ENCODE results near the gene NELL2. TPM values are rescaled to one million over a fixed set of nuclear protein-coding genes. Genes with fewer than 3 reads are reported as not detected.
"Not testable (repeated sequence)": the region's sequence is repeated elsewhere in the genome, so short reads cannot be mapped to it uniquely, and the experiment has no call there.

Gene NELL2
- total and polyA plus RNA-seq, 10 of the 15 experiments (the other 5 are each of a cell fraction or from before 2014, with no cell fraction given): 0.27 to 2.3 (median 0.76) TPM

DNA sequence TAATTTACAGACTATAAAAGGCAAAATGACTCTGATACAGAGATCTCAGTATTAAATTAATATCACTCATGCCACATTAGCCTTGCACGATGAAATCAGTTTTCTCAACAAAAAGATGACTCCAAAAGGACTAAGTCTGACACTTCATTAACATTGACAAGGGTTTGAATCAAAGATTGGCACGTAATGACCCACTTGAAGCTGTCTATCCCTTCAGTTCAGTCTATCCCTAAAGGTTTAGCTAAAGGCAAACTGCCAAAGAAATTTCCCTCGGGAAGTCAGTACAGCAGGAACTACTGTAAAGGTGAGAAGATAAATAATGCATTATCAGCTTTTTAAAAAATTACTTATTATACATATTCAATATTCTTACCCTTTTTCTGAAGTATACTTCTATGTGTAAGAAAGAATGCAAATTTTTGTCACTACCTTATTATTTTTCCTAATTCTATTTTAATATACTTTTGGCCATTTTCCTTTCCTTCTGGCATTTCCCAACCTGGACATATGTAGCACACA is 127.1 kb downstream of the NELL2 start:
- RAD21 ChIA-PET (ENCODE audit: unreplicated experiment): no interaction called here
- POLR2A ChIA-PET: no interaction called here

GRCh38 chr12:44741292-44741980 is 134.7 kb downstream of the NELL2 start:
- BruUV-seq (replicated peaks); H3K9ac ChIP-seq (ENCODE audit: control insufficient read depth, insufficient read depth, low read length); H4K20me1 ChIP-seq (ENCODE audit: control insufficient read depth, insufficient read depth); H3K27me3 ChIP-seq (replicated peaks in 1 of 2; ENCODE audit: control insufficient read depth in 2 of 2, insufficient read depth in 2 of 2, low read length in 1 of 2); in situ Hi-C loops (cut with MboI); H2AFZ ChIP-seq (ENCODE audit: control insufficient read depth, low read depth, low read length); POLR2A ChIA-PET; RAD21 ChIA-PET (ENCODE audit: unreplicated experiment); H3K36me3 ChIP-seq (ENCODE audit: control insufficient read depth in 2 of 2, insufficient read depth in 2 of 2, low read length in 1 of 2); H3K4me1 ChIP-seq (ENCODE audit: control insufficient read depth, insufficient read depth, low read length); ATAC-seq; DNase-seq (ENCODE audit: low read depth, low spot score); H3K79me2 ChIP-seq (ENCODE audit: control insufficient read depth, insufficient read depth, low read length); H3K27ac ChIP-seq (ENCODE audit: control insufficient read depth, insufficient read depth); H3K4me3 ChIP-seq; intact Hi-C loops (cut with micrococcal nuclease; ENCODE audit: unreplicated experiment); SMC1A ChIA-PET (ENCODE audit: uncharacterized antibody, unreplicated experiment); FAIRE-seq; H3K9me3 ChIP-seq (replicated peaks; ENCODE audit: control insufficient read depth, insufficient read depth, low read length); H3K4me2 ChIP-seq (ENCODE audit: control insufficient read depth, insufficient read depth): not testable (repeated sequence)
- CTCF ChIA-PET: interaction anchor here (0.9 kb wide), 1 partner anchor 195 kb away, joined by 3 read pairs; no protein-coding TSS in a partner anchor
- 51% methylated on average over 15 of the region's 17 CpGs for WGBS (ENCODE audit: insufficient coverage, insufficient replicate concordance, low lambda C conversion rate, missing lambda C conversion rate)

More for the DNA sequence above, 127.1 kb downstream of the NELL2 start:
- no peak overlapping the region for H3K27ac ChIP-seq (ENCODE audit: control insufficient read depth, insufficient read depth)
- H3K4me3 ChIP-seq: no peak overlapping the region
- ChIA-PET CTCF (no interaction called here), SMC1A (ENCODE audit: uncharacterized antibody, unreplicated experiment) (no interaction called here)
- DNase-seq (ENCODE audit: low read depth, low spot score): no peak
- no peak for FAIRE-seq
- no peaks in the 10 kb centered on the region for H3K9me3 ChIP-seq (replicated peaks; ENCODE audit: control insufficient read depth, insufficient read depth, low read length)
- intact Hi-C loops (cut with micrococcal nuclease; ENCODE audit: unreplicated experiment): no loop called here
- in situ Hi-C loops (cut with MboI): no loop called here
- no peak overlapping the region for H2AFZ ChIP-seq (ENCODE audit: control insufficient read depth, low read depth, low read length)
- no peaks in the 10 kb centered on the region for H4K20me1 ChIP-seq (ENCODE audit: control insufficient read depth, insufficient read depth)
- WGBS (ENCODE audit: insufficient coverage, insufficient replicate concordance, low lambda C conversion rate, missing lambda C conversion rate): 0% methylated on average over 3 of the region's 3 CpGs
- H3K36me3 ChIP-seq (ENCODE audit: control insufficient read depth in 2 of 2, insufficient read depth in 2 of 2, low read length in 1 of 2): no peaks in the 10 kb centered on the region
- TF ChIP-seq JUNB (IDR thresholded peaks at IDR 0.05) (no peak), USF2 (IDR thresholded peaks at IDR 0.05; ENCODE audit: borderline replicate concordance, low read depth, low read length) (no peak), NKRF (conservative IDR thresholded peaks at IDR 0.05) (no peak), SMAD5 (IDR thresholded peaks at IDR 0.05; ENCODE audit: low read depth) (no peak), MTA2 (IDR thresholded peaks at IDR 0.05; ENCODE audit: low read depth) (no peak)
- no peaks in the 10 kb centered on the region for H3K27me3 ChIP-seq (replicated peaks in 1 of 2; ENCODE audit: control insufficient read depth in 2 of 2, insufficient read depth in 2 of 2, low read length in 1 of 2)
- no peak overlapping the region for H3K9ac ChIP-seq (ENCODE audit: control insufficient read depth, insufficient read depth, low read length)
- no peak for ATAC-seq
- no peaks in the 10 kb centered on the region for H3K79me2 ChIP-seq (ENCODE audit: control insufficient read depth, insufficient read depth, low read length)
- H3K4me1 ChIP-seq (ENCODE audit: control insufficient read depth, insufficient read depth, low read length): no peaks in the 10 kb centered on the region
- no TSS peak for BruUV-seq (replicated peaks)
- H3K4me2 ChIP-seq (ENCODE audit: control insufficient read depth, insufficient read depth): no peak overlapping the region
